ENCODE results near the gene ANKRD63.

ANKRD63 gene

DNA sequence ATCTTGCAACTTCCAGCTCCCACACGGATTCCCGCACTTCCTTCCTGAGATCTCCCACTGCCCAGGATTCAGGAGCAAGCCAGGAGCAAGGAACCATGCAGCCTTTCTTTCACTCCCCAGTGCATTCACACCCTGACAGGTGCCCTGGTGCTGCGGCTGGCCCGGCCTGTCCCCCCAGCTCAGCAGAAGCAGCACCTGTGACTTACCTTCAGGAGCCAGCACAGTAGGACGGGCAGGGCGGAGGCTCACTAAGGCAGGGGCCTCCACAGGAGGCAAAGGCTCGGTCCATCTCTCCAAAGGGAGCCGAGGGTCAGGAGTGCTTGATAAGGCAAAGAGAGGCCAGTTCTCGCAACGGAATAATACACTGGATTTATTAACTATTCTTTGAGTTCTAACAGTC lies 4.8 kb downstream of the ANKRD63 start:
- no peak for DNase-seq

DNA sequence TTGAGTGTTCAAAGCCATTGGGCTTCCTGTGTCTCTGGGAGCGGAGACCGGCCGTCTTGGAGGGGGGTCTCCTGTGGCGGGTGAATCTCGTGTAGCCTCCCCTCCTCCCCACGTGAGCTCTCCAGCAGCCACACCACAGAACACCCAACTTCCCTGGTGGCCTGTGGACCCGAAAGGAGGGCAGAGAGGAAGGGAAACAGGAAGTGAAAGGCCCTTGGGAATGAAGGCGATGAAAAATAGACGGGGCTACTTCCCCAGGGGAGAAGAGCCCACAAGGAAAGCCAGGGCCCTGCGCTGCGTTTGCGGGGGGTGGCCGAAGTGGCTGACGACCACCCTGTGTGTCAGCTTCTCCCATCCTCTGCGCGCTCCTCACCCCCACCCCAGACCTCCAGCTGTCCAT lies 5.4 kb downstream of the ANKRD63 start:
- DNase-seq, result no peak

DNA sequence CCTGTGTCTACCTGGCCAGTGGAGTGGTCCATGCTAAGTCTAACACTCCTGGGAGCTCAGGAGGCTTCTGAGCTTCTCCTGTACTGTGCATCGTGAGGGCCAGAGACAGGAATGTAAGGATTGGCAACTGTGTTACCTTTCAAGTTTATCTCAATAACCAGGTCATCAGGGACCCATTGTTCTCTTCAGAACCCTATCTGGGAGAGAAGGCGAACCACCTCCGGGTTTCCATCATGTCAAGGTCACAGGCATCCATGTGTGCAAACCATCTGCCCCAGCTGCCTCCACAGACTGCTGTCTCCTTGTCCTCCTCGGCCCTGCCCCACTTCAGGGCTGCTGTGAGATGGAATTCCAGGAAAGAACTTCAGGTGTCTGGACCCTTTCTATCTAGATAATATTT lies 5.9 kb downstream of the ANKRD63 start:
- no peak for DNase-seq

DNA sequence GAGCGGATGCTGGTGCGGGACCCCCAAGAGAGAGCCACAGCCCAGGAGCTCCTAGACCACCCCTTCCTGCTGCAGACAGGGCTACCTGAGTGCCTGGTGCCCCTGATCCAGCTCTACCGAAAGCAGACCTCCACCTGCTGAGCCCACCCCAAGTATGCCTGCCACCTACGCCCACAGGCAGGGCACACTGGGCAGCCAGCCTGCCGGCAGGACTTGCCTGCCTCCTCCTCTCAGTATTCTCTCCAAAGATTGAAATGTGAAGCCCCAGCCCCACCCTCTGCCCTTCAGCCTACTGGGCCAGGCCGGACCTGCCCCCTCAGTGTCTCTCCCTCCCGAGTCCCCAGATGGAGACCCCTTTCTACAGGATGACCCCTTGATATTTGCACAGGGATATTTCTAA lies 6.9 kb downstream of the ANKRD63 start:
- no peak for DNase-seq

DNA sequence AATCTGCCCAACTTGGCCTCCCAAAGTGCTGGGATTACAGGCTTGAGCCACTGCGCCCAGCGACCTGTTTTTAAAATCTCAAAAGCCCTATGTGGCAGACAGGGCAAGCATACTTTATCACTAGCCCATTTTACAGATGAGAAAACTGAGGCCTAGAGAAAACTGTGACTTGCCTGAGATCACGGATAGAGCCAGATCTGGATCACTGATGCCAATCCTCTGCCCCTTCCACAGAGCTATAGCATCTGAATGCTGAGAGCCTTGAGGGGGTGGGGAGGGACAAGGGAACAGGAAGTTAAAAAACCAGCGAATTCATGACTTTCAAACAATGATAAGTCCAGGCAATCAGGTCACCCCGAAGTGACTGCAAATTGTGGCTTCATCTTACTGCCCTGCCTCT lies 7.3 kb downstream of the ANKRD63 start:
- DNase-seq, result no peak

DNA sequence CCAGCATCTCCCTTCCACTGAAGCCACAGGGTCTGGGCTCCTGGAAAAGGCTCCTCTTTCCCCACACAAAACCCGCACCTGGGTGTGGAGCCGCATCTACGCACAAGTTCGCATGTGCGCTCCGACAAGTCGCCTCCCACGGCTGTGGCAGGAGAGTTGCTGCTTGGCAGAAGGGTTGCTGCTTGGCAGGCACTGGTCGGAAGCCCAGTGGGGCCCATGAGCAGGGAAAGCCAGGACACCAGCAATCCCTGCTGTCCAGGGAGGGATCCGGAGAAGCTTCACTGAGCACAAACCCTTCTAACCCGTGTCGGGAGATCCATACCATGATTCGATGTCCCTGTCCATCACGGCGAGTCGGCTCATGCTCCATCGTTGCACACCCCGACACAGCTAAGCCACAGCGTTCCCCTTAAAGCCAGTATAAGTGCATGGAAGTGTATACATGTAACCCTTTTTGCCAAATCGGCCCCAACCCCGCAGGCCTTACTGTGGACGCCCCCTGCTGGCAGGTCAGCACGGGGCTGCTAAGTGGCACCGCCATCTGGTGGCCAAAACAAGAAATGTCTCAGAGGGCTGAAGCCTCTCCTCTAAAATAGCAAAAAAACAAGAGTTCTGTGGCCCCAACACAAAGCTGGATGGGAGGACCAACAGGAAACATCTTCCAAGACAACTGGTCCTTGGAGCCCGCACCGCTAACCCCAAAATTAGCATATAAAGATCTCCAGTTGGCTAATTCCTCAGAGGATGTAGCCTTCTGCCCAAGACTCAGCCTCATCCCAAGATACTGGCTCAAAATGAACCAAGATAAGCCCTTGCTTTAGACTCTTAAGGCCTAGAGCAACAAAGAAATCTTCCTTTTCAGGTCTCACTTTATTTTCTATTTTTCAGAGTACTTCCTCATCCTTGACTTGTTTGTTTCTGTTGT lies 8.3 kb downstream of the ANKRD63 start:
- peak; percentile 73 to 86 for DNase-seq

DNA sequence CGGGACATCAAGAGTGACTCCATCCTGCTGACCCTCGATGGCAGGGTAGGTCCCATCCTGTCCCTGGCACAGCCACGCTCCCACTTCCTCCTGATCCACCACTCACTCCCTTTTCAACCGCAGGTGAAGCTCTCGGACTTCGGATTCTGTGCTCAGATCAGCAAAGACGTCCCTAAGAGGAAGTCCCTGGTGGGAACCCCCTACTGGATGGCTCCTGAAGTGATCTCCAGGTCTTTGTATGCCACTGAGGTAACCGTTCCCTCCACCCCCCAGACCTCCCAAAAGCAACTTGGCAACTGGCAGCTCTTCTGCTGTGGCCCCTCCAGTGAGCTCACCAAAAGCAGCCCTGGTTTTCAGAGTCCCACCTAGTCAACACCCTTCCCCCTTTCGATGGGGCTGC lies 9.4 kb downstream of the ANKRD63 start:
- DNase-seq, result no peak

DNA sequence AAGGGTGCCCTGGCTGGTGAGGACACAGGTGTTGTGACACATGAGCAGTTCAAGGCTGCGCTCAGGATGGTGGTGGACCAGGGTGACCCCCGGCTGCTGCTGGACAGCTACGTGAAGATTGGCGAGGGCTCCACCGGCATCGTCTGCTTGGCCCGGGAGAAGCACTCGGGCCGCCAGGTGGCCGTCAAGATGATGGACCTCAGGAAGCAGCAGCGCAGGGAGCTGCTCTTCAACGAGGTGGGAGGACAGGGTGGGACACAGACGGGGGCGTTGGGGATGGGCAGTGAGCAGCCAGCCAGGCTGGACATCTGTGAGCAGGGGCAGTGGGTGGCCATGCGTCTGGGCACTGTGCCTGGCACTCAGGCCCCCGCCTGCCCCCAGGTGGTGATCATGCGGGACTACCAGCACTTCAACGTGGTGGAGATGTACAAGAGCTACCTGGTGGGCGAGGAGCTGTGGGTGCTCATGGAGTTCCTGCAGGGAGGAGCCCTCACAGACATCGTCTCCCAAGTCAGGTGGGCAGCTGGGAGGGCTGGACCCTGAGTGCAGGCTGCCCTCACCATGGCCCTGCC lies 10.3 kb downstream of the ANKRD63 start:
- no peak for DNase-seq

DNA sequence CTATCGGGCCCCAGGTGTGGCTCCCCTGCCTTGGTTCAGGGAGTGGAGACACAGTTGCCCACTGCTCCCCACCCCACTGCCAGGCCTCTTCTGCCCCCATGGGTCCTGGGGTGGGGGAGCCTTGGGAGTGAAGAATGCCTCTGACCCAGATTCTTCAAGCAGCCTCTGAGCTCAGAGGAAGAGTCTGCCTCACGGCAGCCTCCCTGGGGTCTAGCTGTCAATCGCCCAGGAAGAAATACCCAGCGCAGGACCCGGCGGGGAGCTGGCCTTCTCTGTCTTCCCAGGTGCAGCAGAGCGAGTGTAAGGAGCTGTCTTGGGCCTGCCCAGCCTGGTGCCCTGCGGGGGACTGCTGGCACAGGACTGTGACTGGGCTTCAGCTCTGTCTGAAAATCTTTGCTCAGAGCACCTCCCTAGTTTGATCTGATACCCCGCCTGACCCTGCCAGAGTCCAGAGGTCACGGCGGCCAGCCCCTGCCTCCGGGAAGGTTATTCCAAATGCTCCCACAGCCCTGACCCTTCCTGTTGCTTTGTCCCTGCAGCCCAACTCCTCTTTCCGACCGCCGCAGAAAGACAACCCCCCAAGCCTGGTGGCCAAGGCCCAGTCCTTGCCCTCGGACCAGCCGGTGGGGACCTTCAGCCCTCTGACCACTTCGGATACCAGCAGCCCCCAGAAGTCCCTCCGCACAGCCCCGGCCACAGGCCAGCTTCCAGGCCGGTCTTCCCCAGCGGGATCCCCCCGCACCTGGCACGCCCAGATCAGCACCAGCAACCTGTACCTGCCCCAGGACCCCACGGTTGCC lies 11.0 kb downstream of the ANKRD63 start:
- DNase-seq, result no peak

DNA sequence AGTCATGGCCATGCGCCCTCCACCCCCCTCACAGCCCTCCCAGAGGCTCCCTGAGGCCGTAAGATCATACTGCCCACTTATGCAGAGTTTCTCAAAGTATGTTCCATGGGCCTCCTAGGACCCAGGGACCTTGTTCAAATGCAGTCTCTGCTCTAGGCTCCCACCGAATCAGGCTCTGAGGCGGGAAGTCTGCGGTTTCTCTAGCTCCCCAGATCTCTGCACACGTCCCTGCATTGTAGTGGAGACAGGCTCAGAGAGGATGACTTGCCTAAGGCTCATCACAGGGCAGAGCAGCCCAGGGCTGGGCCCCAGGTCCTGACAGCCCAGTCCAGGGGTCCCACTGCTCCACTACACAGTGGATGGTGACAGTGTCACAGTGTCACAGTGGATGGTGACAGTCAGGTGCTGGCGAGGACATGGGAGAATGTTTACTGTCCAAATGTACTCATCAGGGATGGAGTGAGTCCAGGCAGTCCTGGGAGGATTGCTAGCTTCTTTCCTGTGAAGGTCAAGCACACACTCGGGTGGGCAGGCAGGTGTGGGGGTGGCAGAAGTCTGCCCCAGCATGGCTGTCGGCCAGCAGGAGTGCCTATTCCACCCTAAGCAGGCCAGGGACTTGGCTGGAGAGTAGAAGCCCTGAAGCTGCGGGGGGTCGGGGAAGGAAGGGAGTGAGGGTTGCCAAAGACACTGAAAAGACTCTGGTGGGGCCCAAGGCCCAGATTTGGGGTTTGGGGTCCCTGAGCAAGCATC lies 12.4 kb downstream of the ANKRD63 start:
- no peak for DNase-seq

DNA sequence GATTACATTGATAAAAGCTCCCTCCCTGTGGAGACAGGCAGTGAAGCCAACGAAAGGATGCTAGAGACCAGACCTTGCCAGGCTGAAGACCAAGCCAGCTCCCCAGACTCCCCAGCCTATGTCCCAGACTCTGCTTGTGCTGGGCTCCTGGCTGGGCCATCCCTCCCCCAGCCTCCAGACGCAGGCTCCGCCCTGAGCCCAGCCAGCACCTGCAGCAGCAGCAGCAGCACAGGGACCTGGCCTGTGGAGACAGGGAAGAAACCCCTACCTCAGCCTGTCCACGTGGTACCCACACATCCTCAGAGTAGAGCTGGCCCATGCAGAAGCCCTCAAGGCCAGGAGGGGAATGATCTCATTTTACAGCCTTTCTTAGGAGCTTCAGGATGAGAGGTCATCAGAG lies 13.3 kb downstream of the ANKRD63 start:
- no peak for DNase-seq

DNA sequence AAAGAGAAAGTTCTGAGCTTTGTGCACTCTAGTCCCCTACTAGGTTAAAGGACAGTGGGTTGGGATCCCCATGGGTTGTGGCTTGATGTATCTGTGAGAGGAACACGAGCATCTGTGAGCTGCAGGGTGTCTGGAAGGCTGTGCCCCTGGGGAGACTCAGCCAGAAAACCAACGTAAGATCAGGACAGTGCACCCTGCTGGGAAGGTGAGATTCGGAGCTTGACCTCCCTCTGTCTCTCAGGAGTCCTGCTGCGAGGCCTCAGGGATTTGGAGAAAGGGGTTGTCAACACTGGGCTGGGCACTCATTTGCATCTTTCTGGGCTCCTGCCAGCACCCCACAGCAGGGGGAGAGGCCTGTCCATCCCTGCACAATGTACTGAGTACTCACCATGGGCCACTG lies 15.2 kb downstream of the ANKRD63 start:
- no peak for DNase-seq

DNA sequence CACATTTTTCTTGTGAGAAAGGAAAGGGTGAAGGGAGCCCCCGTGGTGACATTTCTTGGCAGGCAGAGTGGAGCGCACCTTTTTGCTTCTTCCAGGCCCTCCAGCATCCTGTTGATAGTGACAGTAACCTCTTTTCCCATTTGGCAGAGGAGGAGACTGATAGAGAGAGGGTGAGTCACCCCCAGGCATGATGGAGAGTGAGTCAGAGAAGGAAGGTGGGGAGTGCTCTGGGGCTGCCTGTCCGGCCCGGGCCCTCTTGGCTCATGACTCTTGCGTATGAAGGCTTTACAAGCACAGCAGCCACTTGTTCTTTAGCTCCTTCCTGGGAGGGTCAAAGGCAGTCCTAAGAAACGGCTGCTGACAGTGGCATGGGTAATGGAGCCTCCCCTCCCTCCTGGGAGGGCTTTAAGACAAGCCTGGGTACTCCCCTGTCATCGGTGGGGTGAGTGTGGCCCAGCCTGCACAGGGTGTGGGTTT lies 16.0 kb downstream of the ANKRD63 start:
- DNase-seq, result no peak

DNA sequence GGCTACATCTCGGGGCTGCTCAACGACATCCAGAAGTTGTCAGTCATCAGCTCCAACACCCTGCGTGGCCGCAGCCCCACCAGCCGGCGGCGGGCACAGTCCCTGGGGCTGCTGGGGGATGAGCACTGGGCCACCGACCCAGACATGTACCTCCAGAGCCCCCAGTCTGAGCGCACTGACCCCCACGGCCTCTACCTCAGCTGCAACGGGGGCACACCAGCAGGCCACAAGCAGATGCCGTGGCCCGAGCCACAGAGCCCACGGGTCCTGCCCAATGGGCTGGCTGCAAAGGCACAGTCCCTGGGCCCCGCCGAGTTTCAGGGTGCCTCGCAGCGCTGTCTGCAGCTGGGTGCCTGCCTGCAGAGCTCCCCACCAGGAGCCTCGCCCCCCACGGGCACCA lies 17.0 kb downstream of the ANKRD63 start:
- DNase-seq, result no peak

DNA sequence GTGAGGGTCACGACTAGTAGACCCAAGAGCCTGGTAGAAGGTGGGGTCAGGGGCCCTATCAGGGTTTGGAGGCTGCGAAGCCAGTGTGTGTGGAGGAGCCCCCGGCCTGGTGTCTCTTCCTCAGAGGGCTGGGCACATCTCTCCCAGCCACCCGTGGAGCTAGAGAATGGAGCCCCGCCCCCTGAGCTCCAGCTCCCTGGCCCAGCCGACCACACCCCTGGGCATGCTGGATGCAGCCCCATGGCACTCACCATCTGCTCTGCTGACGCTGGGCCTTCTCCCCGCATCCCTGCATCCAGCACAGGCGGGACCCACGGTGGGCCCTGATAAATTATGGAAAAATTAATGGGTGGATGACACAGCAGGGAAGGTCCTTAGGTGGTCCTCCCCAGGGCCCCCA lies 17.5 kb downstream of the ANKRD63 start:
- no peak for DNase-seq

DNA sequence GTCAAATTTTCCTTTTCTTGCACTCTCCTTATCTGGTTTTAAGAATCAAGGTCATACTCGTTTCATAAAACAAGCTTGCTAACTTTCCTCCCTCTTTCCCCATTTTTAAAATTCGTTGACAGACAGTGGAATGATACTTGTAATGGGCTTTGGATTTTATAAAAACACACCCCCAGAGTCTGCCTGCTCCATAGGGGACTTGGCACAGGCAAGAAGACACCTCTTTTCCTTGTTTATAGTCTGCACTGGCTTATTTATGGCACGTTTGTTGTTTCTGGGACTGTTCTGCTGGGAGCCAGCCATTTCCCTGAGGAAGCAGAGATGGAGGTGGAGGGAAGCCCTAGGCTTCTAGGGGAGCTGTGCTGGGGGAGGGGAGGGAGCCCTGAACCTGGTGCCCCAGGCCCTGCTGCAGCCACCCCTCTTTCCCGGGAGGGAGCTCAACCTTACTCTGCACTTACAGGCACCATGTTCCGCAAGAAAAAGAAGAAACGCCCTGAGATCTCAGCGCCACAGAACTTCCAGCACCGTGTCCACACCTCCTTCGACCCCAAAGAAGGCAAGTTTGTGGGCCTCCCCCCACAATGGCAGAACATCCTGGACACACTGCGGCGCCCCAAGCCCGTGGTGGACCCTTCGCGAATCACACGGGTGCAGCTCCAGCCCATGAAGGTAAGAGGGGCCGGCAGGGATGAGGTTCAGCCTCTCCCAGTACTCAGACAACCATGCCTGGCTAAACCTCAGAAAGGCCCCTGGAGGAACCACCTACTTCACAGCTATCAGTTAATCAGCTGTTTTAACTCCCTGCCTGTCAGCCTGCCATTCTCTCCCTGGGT lies 18.3 kb downstream of the ANKRD63 start:
- no peak for DNase-seq

DNA sequence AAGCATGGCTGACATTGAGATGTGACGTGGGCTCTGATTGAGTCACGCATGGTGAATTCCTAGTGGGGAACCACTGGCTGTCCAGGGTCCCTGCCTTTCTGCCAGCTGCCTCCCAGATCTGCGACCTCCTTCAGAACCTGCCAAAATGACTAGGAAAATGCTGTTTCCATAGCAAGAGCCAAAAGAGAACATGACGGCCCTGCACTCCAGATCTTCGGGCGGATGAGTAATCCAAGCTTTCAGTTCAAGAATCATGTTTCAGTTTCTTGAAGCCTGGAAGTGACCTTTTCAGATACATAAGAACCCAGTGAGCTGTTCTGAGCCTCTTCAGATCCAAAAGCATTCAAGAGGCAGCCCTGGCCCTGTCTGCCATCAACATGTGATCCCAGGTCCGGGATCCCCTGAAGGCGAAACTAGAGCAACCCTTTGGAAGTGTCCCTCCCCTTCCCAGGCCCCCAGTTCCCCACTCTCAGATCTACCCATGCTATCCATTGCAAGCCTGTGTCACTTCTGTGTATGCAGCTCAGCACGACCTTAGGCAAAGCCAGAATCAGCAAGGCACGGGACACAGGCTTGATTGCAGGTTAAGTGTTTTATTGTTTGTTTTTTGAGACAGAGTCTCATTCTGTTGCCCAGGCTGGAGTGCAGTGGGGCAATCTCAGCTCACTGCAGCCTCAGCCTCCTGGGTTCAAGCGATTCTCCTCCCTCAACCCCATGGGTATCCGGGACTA lies 19.7 kb downstream of the ANKRD63 start:
- DNase-seq, result no peak

DNA sequence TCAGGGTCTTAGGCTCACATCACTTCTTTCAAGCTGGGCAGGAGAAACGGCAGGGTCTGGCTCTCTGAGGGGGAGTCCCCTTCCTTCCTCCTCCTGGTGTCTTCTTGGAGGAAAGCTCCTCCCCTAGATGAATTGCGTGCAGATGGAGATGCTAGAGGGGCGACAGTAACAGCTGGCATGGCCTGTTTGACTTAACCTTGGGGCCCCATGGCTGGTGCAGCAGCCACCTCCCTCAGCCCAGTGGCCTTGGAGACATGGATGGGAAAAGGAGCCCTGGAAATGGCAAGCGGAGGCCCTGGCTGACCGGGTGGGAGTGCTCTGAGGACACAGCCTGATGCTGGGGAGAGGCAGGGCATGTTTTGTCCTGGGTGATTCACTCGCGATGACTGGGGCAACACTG lies 23.8 kb downstream of the ANKRD63 start:
- no peak for DNase-seq

DNA sequence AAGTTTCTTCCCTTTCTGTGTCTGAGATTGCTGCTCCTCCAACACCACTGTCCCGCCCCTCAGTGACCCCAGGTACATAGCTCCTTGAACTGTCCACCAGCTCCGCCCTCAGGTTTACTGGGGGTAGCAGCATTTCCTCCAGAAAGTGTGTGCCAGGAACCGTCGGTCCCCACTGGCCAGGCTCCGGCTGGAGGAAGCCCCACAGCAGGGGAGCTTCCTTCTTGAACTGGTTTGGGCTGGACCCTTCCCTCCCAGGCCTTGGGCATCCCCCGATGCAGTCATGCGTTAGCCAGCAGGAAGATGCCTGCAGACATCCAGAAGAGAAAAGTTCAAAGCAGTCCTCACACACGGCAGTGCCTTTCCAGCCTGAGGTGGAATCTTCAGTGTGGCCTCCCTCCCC lies 24.3 kb downstream of the ANKRD63 start:
- no peak for DNase-seq

DNA sequence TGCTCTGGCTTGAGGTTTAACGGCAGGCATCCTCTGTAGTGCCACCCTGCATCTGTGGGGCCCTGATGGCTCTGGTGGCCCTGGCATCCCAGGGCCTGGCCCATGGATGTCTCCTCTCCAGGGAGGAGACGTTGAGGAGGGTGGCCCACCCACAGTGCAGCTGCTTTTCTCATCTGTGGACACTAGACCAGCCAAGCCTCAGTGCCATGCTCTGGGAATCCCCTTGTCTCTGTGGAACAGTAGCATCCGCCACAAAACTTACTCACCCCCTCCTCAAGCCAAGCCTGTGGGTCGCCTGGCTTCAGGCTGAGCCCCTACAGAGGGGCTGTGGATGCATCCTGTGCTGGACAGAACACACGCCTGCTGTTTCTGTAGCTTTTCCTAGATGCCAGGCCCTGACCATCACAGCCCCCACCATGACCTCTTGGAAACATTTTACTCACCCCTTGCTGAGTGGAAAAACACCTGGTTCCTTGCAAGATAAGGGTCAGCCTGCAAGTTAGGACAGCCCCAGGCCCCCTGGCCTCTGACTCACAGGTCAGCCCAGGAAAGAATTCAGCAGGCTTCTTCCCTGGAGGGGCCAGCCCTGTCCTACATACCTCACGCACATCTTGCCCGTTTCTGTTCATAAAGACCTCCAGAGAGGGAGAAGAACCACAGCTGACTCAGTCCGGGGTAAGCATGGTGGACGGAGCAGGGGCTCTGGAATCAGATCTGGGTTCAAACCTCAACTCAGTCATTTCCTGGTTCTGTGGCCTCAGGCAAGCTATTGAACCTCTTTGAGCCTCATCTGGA lies 25.0 kb downstream of the ANKRD63 start:
- no peak for DNase-seq

Data from AML-193 (cell line).